ENCODE measurements around the gene CAB39.

The CAB39 gene

DNA sequence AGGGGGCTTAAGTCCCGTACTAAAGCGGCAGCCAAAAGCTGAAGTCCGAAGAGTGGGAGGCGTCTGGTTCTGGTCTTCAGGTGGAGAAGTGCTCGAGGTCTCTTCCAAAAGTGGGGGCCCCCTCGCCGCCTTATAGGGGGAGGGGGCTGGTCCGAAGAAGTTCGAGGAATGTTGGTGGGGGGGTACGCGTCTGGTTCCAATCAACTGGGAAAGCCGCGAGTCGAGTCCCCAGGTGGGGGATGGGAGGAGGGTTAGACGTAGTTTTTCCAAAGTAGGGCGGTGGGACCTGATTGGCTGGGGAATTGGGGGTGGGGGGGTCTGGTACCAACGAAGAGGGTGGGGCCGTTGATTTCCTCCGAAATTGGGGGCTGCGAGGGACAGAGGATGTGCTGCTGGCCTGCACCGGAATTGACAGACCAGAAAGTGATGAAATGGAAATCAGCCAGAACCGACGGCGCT is 152.7 kb downstream of the CAB39 start:
- TF ChIP-seq CTCF (IDR thresholded peaks at IDR 0.05; ENCODE audit: control insufficient read depth, extremely low read depth, insufficient read depth): no peak
- H3K4me3 ChIP-seq (ENCODE audit: low read depth, low read length): peak overlapping the region; percentile 64
- DNase-seq (ENCODE audit: low read depth): no peak

DNA sequence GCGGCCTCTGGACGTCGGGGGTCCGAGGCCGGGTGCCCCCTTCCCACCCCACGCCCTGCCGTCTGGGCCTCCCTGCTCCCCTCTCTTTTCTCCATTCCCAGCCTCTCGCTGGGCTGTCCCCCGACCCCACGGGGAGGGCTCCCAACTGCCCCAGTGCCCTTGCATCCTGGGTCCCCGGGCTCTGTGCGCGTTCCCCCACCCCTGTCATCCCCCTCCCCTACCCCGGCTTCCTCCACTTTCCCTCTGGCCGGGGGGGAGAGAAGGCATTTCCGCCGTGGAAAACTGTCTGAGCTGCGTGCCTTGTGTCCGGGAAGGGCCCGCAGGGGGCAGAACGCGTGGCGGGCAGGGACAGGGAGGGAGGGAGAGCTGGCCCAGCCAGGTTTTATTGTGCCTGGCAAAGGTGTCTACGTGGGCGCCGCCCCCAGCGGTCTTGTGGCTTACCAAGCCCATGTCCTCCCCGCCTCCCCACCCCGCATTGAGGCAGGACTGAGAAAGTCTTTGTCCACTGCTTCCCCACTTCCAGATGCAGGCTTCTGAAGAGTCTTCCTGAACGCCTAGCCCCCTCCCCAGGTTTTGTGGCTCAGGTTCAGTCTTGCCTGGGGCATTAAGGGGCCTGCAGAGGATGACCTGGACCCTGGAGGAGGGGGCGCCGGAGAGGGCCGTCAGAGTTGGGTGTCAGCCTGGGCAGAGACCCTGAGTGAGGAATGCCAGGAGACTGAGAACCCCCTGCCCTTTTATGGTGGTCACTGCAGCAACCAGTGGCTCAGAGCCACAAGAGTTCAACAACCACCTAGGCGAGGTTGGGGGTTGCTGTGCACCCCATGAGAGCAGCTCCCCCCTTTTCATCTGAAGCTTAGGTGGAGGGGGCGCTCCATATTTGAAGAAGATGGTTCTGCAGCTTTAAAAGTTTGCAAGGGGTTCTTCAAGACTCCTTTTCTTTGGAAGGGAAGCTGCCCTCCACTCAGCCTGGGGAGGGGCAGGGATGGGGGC is 153.4 kb downstream of the CAB39 start:
- no peak for TF ChIP-seq CTCF (IDR thresholded peaks at IDR 0.05; ENCODE audit: control insufficient read depth, extremely low read depth, insufficient read depth)
- H3K4me3 ChIP-seq (ENCODE audit: low read depth, low read length): no peak overlapping the region
- DNase-seq (ENCODE audit: low read depth): no peak

GRCh38 chr2:230866756-230867523 is 154.3 kb downstream of the CAB39 start:
- TF ChIP-seq CTCF (IDR thresholded peaks at IDR 0.05; ENCODE audit: control insufficient read depth, extremely low read depth, insufficient read depth): no peak
- DNase-seq (ENCODE audit: low read depth): no peak
- H3K4me3 ChIP-seq (ENCODE audit: low read depth, low read length): no peak overlapping the region

GRCh38 chr2:230868161-230868946 is 155.7 kb downstream of the CAB39 start:
- no peak for TF ChIP-seq CTCF (IDR thresholded peaks at IDR 0.05; ENCODE audit: control insufficient read depth, extremely low read depth, insufficient read depth)

GRCh38 chr2:230868947-230869913 is 156.6 kb downstream of the CAB39 start:
- no peak for DNase-seq (ENCODE audit: low read depth)
- TF ChIP-seq CTCF (IDR thresholded peaks at IDR 0.05; ENCODE audit: control insufficient read depth, extremely low read depth, insufficient read depth): no peak
- H3K4me3 ChIP-seq (ENCODE audit: low read depth, low read length): no peak overlapping the region

More at GRCh38 chr2:230868161-230868946, 155.7 kb downstream of the CAB39 start:
- no peak overlapping the region for H3K4me3 ChIP-seq (ENCODE audit: low read depth, low read length)
- DNase-seq (ENCODE audit: low read depth): no peak

Data from LNCaP clone FGC (cell line).